WERI-Rb-1 (cell line): ENCODE data around the gene GPR39.
A peak's percentile ranks its signal among the peaks of the same experiment; 100 is the strongest.

ENCODE experiments used
- DNase-seq: peaks from one replicate; pipeline ENCODE4 v3.0.0-alpha.2; 2020
- H3K27ac ChIP-seq: fragments of 250-450 bp; sonication (Bioruptor Pico); 2 replicates; pipeline ENCODE4 v1.5.1; 2020; ENCODE audit warnings: mild to moderate bottlenecking, moderate library complexity
- H3K27me3 ChIP-seq: fragments of 250-450 bp; sonication (Bioruptor Pico); 2 replicates; pipeline ENCODE4 v1.5.1; 2021; ENCODE audit warnings: mild to moderate bottlenecking, low read depth, moderate library complexity; ENCODE audit not compliant: insufficient read depth, severe bottlenecking
- H3K36me3 ChIP-seq: fragments of 250-450 bp; sonication (Bioruptor Pico); 2 replicates; pipeline ENCODE4 v1.5.1; 2020; ENCODE audit warnings: mild to moderate bottlenecking, moderate library complexity
- H3K4me3 ChIP-seq: 2 replicates; pipeline ENCODE4 v1.5.1; 2011; ENCODE audit warnings: low read depth, mild to moderate bottlenecking, control low read depth, low read length
- H3K9me3 ChIP-seq: fragments of 250-450 bp; sonication (Bioruptor Pico); 2 replicates; pipeline ENCODE4 v1.5.1; 2021; ENCODE audit warnings: mild to moderate bottlenecking, moderate library complexity; ENCODE audit not compliant: severe bottlenecking
- CTCF ChIP-seq: IDR thresholded peaks from 2 replicates; pipeline ENCODE4 v1.5.1; 2011; ENCODE audit warnings: low read depth, mild to moderate bottlenecking, control low read depth, inconsistent platforms, low read length

GPR39 gene

GRCh38 chr2:132641819-132642218, 225.2 kb downstream of the GPR39 start:
- no peak for DNase-seq
- Histone ChIP-seq H3K9me3 (no peaks in the 10 kb centered on the region), H3K4me3 (no peak overlapping the region), H3K27me3 (no peaks in the 10 kb centered on the region), H3K27ac (no peak overlapping the region), H3K36me3 (no peaks in the 10 kb centered on the region)
- no peak for TF ChIP-seq CTCF

GRCh38 chr2:132642415-132642814, 225.8 kb downstream of the GPR39 start:
- TF ChIP-seq CTCF, result no peak
- DNase-seq, result no peak
- Histone ChIP-seq H3K27me3 (no peaks in the 10 kb centered on the region), H3K27ac (no peak overlapping the region), H3K36me3 (no peaks in the 10 kb centered on the region), H3K9me3 (no peaks in the 10 kb centered on the region), H3K4me3 (no peak overlapping the region)

GRCh38 chr2:132645176-132645575, 228.6 kb downstream of the GPR39 start:
- Histone ChIP-seq H3K4me3 (peak overlapping the region; percentile 37), H3K9me3 (no peaks in the 10 kb centered on the region), H3K36me3 (no peaks in the 10 kb centered on the region), H3K27ac (no peak overlapping the region), H3K27me3 (no peaks in the 10 kb centered on the region)
- peak; percentile 41 for TF ChIP-seq CTCF
- DNase-seq, result peak; percentile 76

- Histone ChIP-seq H3K4me3 (no peak overlapping the region), H3K27ac (no peak overlapping the region), H3K36me3 (no peaks in the 10 kb centered on the region), H3K27me3 (no peaks in the 10 kb centered on the region), H3K9me3 (no peaks in the 10 kb centered on the region)
- no peak for TF ChIP-seq CTCF
- no peak for DNase-seq
Observed at GRCh38 chr2:132645722-132646539, 229.3 kb downstream of the GPR39 start.

- Histone ChIP-seq H3K36me3 (no peaks in the 10 kb centered on the region), H3K4me3 (no peak overlapping the region), H3K9me3 (no peaks in the 10 kb centered on the region), H3K27ac (no peak overlapping the region), H3K27me3 (no peaks in the 10 kb centered on the region)
- no peak for DNase-seq
- TF ChIP-seq CTCF, result no peak
Observed at GRCh38 chr2:132646540-132647108, 230.0 kb downstream of the GPR39 start.
